IMR-90 (cell line): Measurements from ENCODE around the gene HOXB9. TPM values are rescaled to one million over a fixed set of nuclear protein-coding genes. Genes with fewer than 3 reads are reported as not detected.

Experiments
- ATAC-seq: fragments of 200-7000 bp; cut with Tn5 transposase; 2 replicates; pipeline ENCODE4 v1.9.1; 2020; ENCODE audit warnings: low read depth, mild to moderate bottlenecking, moderate library complexity
- BruUV-seq: library from RNA; stranded (reverse); fragments of 400-500 nt; replicated peaks from 2 replicates; lab custom pipeline; 2021; lab: Mats Ljungman, UMichigan
- CTCF ChIA-PET: fragments of 300-600 bp; formaldehyde crosslinking; extraction: SDS; loops from one replicate; lab custom pipeline; 2021; ENCODE audit warnings: antibody characterized with exemption; lab: Yijun Ruan, JAX
- POLR2A ChIA-PET: fragments of 300-600 bp; sonication (Branson Sonifier 250); formaldehyde crosslinking; loops from one replicate; lab custom pipeline; 2022; ENCODE audit warnings: antibody characterized with exemption; ENCODE audit not compliant: unreplicated experiment; lab: Charles Lee
- DNase-seq: peaks from one replicate; pipeline ENCODE4 v3.0.0; 2013
- H2AFZ ChIP-seq: replicated peaks from 2 replicates; pipeline ENCODE3; 2013; ENCODE audit warnings: low read length, mild to moderate bottlenecking; ENCODE audit not compliant: poor library complexity
- H2AK5ac ChIP-seq: 2 replicates; pipeline ENCODE4 v1.6.1; 2013; ENCODE audit warnings: low read depth, low read length, inconsistent platforms
- H2AK9ac ChIP-seq: replicated peaks from 2 replicates; pipeline ENCODE3; 2013; ENCODE audit warnings: mild to moderate bottlenecking, low read depth, low read length, moderate library complexity; ENCODE audit not compliant: poor library complexity
- H2BK120ac ChIP-seq: 2 replicates; pipeline ENCODE4 v1.6.1; 2013; ENCODE audit warnings: low read depth, low read length, inconsistent platforms
- H2BK15ac ChIP-seq: 3 replicates; pipeline ENCODE4 v1.6.1; 2013; ENCODE audit warnings: low read depth, low read length, inconsistent platforms
- H2BK20ac ChIP-seq: 2 replicates; pipeline ENCODE4 v1.6.1; 2013; ENCODE audit warnings: low read depth, mild to moderate bottlenecking, inconsistent platforms, low read length, moderate library complexity
- H2BK5ac ChIP-seq: 2 replicates; pipeline ENCODE4 v1.6.1; 2013; ENCODE audit warnings: mild to moderate bottlenecking, low read depth, low read length, inconsistent platforms; ENCODE audit not compliant: poor library complexity, severe bottlenecking
- H3K14ac ChIP-seq: replicated peaks from 2 replicates; pipeline ENCODE4 v1.6.1; 2013; ENCODE audit warnings: low read depth, low read length, inconsistent platforms
- H3K18ac ChIP-seq: 2 replicates; pipeline ENCODE4 v1.6.1; 2013; ENCODE audit warnings: low read depth, low read length, control low read depth
- H3K23ac ChIP-seq: 2 replicates; pipeline ENCODE4 v1.6.1; 2013; ENCODE audit warnings: low read depth, low read length, inconsistent platforms
- H3K27ac ChIP-seq: 2 replicates; pipeline ENCODE4 v1.5.1; 2013; ENCODE audit warnings: mild to moderate bottlenecking, control low read depth, low read length; ENCODE audit not compliant: insufficient read depth
- H3K27me3 ChIP-seq: 2 replicates; pipeline ENCODE4 v1.6.1; 2013; ENCODE audit warnings: low read length; ENCODE audit not compliant: control insufficient read depth, insufficient read depth
- H3K36me3 ChIP-seq: 2 replicates; pipeline ENCODE4 v1.6.1; 2013; ENCODE audit warnings: low read length, mixed read lengths; ENCODE audit not compliant: control insufficient read depth, insufficient read depth
- H3K4ac ChIP-seq: 2 replicates; pipeline ENCODE4 v1.6.1; 2013; ENCODE audit warnings: low read depth, low read length, inconsistent platforms
- H3K4me1 ChIP-seq: 2 replicates; pipeline ENCODE4 v1.6.1; 2013; ENCODE audit warnings: low read length, mixed read lengths; ENCODE audit not compliant: control insufficient read depth, insufficient read depth
- H3K4me2 ChIP-seq: 2 replicates; pipeline ENCODE4 v1.6.1; 2013; ENCODE audit warnings: low read depth, mild to moderate bottlenecking, control low read depth, low read length, moderate library complexity
- H3K4me3 ChIP-seq: 2 replicates; pipeline ENCODE4 v1.5.1; 2013; ENCODE audit warnings: low read depth, mild to moderate bottlenecking, control low read depth, low read length, moderate library complexity; ENCODE audit not compliant: insufficient read depth
- H3K56ac ChIP-seq: 2 replicates; pipeline ENCODE4 v1.6.1; 2013; ENCODE audit warnings: low read length, inconsistent platforms; ENCODE audit not compliant: insufficient read depth; ENCODE audit errors: extremely low read depth
- H3K79me1 ChIP-seq, 2 experiments: 2 replicates each; pipeline ENCODE4 v1.6.1; 2013; ENCODE audit warnings: low read length in 2 of 2, inconsistent platforms in 1 of 2, low read depth in 1 of 2
- H3K9ac ChIP-seq: 2 replicates; pipeline ENCODE4 v1.6.1; 2013; ENCODE audit warnings: low read depth, low read length, control low read depth
- H3K9me1 ChIP-seq: 2 replicates; pipeline ENCODE4 v1.6.1; 2013; ENCODE audit warnings: low read length, inconsistent platforms; ENCODE audit not compliant: insufficient read depth
- H3K9me3 ChIP-seq: 2 replicates; pipeline ENCODE4 v1.6.1; 2013; ENCODE audit warnings: low read length; ENCODE audit not compliant: control insufficient read depth, insufficient read depth
- H4K20me1 ChIP-seq: 2 replicates; pipeline ENCODE4 v1.6.1; 2013; ENCODE audit warnings: low read length, inconsistent platforms; ENCODE audit not compliant: insufficient read depth
- H4K5ac ChIP-seq: 2 replicates; pipeline ENCODE4 v1.6.1; 2013; ENCODE audit warnings: mild to moderate bottlenecking, low read depth, low read length, control low read depth
- H4K8ac ChIP-seq, 2 experiments: 2 replicates each; pipeline ENCODE4 v1.6.1; 2013; ENCODE audit warnings: low read depth in 2 of 2, low read length in 2 of 2, control low read depth in 1 of 2, inconsistent platforms in 1 of 2
- H4K91ac ChIP-seq: 2 replicates; pipeline ENCODE4 v1.6.1; 2013; ENCODE audit warnings: low read depth, low read length, inconsistent platforms; ENCODE audit not compliant: insufficient read depth
- BHLHE40 ChIP-seq: fragments of 150-350 bp; IDR thresholded peaks from 2 replicates; pipeline ENCODE4 v1.6.1; 2016; ENCODE audit warnings: mild to moderate bottlenecking, low read depth, low read length
- CTCF ChIP-seq: conservative IDR thresholded peaks from 2 replicates; pipeline ENCODE4 v1.5.1; 2012; ENCODE audit warnings: mild to moderate bottlenecking, low read depth, low read length, improper control_type of control experiment
- MAZ ChIP-seq: IDR thresholded peaks from 2 replicates; pipeline ENCODE4 v1.6.1; 2012; ENCODE audit warnings: low read depth, mild to moderate bottlenecking, low read length, improper control_type of control experiment, moderate library complexity, borderline replicate concordance
- RCOR1 ChIP-seq: IDR thresholded peaks from 2 replicates; pipeline ENCODE4 v1.6.1; 2012; ENCODE audit warnings: mild to moderate bottlenecking, low read length, improper control_type of control experiment; ENCODE audit not compliant: insufficient replicate concordance
- WGBS, 2 experiments: methylation state at CpG; one replicate each; pipeline versions ENCODE4 v1.1.5 to v1.1.7; 2013; ENCODE audit warnings: missing lambda C conversion rate in 2 of 2; ENCODE audit not compliant: insufficient read length in 1 of 2; ENCODE audit errors: extremely low coverage in 2 of 2; 5-methylcytosine and 5-hydroxymethylcytosine counted together
- dilution Hi-C: fragments of 300-500 bp; cut with HindIII; formaldehyde crosslinking; loops from one replicate; pipeline ENCODE4 v1.14.3; 2018; ENCODE audit warnings: low sequenced_read_pairs; ENCODE audit not compliant: unreplicated experiment
- in situ Hi-C: fragments of 300-500 bp; cut with MboI; formaldehyde crosslinking; loops from 3 replicates; pipeline ENCODE4 v1.14.3; 2019; ENCODE audit warnings: low sequenced_read_pairs, inconsistent platforms, mixed read lengths
- intact Hi-C: fragments of 100-400 bp; cut with micrococcal nuclease; formaldehyde crosslinking; loops from 2 replicates; pipeline ENCODE4 v1.10.0; 2022
- polyA plus RNA-seq, 3 experiments: library from polyadenylated mRNA; depleted of rRNA; stranded (reverse); fragments of >200 nt; gene quantifications; 2 replicates each; pipeline ENCODE4 v1.2.3, GENCODE V29; 2012; ENCODE audit warnings: low replicate concordance in 1 of 3
- total RNA-seq: library from RNA; depleted of rRNA; stranded (reverse); fragments of >200 nt; gene quantifications from 2 replicates; pipeline ENCODE4 v1.2.3, GENCODE V29; 2012

The HOXB9 gene
- total and polyA plus RNA-seq, 2 of the 4 experiments (the other 2 are of a cell fraction) = 0.05 TPM; not detected in 1

GRCh38 chr17:48578616-48579470 lies 47.3 kb downstream of the HOXB9 start:
- dilution Hi-C loops (no loop called here), in situ Hi-C loops (no loop called here), intact Hi-C loops (no loop called here)
- Histone ChIP-seq H3K9me3 (no peaks in the 10 kb centered on the region), H3K4me3 (peak overlapping the region; percentile 60), H2AFZ (peak overlapping the region; percentile 71), H2BK20ac (peak overlapping the region; percentile 61), H3K56ac (peak overlapping the region; percentile 99), H2BK120ac (peak overlapping the region; percentile 93), H3K27me3 (no peaks in the 10 kb centered on the region), H3K14ac (peak overlapping the region; percentile 97), H4K8ac (peak overlapping the region; percentile 89 to 94), H3K79me1 (no peaks in the 10 kb centered on the region), H2AK9ac (peak overlapping the region; percentile 75), H4K5ac (peak overlapping the region; percentile 93), H3K4me1 (peaks cover 14% of the 10 kb centered on the region), H4K91ac (peak overlapping the region; percentile 92), H3K36me3 (peaks cover 33% of the 10 kb centered on the region), H4K20me1 (peaks cover 5% of the 10 kb centered on the region), H3K4me2 (peak overlapping the region; percentile 91), H3K9me1 (no peaks in the 10 kb centered on the region; the same call in 1 of the 2 replicates), H2BK5ac (peak overlapping the region; percentile 99), H3K9ac (peak overlapping the region; percentile 96), H3K18ac (peak overlapping the region; percentile 93), H2BK15ac (peak overlapping the region; percentile 63; the same call in 2 of the 3 replicates), H3K4ac (peak overlapping the region; percentile 97), H2AK5ac (peak overlapping the region; percentile 87), H3K27ac (peak overlapping the region; percentile 99), H3K23ac (peak overlapping the region; percentile 100)
- no TSS peak for BruUV-seq
- ChIA-PET CTCF (interaction anchor here (0.6 kb wide), 1 partner anchor 247 kb away, joined by 6 read pairs; no protein-coding TSS in a partner anchor), POLR2A (interaction anchor here (1.7 kb wide), 1 partner anchor 32 kb away, joined by 4 read pairs; no protein-coding TSS in a partner anchor)
- DNase-seq = peak; percentile 63
- 1% methylated on average over 12 of the region's 43 CpGs; no CpG with 5 or more reads in 1 of the 2 experiments for WGBS, 2 experiments
- no peak for ATAC-seq
- TF ChIP-seq CTCF (no peak), BHLHE40 (no peak), MAZ (no peak), RCOR1 (no peak)
